ENCODE measurements around the gene ZNF91. TPM values are rescaled to one million over a fixed set of nuclear protein-coding genes. Genes with fewer than 3 reads are reported as not detected.

Gene ZNF91
- 1.1 TPM for polyA plus RNA-seq (2012; ENCODE audit: insufficient read length, low read depth)

GRCh38 chr19:23395041-23395721 is at the start of gene ZNF91:
TSS of gene ZNF91 (minus strand) at chr19:23395471. CDS start at chr19:23395354, 117 bp downstream.
- no peak for TF ChIP-seq SIN3A (IDR thresholded peaks at IDR 0.05; ENCODE audit: borderline replicate concordance, insufficient read depth, low read length)
- TF ChIP-seq, protein P1, sequence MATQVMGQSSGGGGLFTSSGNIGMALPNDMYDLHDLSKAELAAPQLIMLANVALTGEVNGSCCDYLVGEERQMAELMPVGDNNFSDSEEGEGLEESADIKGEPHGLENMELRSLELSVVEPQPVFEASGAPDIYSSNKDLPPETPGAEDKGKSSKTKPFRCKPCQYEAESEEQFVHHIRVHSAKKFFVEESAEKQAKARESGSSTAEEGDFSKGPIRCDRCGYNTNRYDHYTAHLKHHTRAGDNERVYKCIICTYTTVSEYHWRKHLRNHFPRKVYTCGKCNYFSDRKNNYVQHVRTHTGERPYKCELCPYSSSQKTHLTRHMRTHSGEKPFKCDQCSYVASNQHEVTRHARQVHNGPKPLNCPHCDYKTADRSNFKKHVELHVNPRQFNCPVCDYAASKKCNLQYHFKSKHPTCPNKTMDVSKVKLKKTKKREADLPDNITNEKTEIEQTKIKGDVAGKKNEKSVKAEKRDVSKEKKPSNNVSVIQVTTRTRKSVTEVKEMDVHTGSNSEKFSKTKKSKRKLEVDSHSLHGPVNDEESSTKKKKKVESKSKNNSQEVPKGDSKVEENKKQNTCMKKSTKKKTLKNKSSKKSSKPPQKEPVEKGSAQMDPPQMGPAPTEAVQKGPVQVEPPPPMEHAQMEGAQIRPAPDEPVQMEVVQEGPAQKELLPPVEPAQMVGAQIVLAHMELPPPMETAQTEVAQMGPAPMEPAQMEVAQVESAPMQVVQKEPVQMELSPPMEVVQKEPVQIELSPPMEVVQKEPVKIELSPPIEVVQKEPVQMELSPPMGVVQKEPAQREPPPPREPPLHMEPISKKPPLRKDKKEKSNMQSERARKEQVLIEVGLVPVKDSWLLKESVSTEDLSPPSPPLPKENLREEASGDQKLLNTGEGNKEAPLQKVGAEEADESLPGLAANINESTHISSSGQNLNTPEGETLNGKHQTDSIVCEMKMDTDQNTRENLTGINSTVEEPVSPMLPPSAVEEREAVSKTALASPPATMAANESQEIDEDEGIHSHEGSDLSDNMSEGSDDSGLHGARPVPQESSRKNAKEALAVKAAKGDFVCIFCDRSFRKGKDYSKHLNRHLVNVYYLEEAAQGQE (IDR thresholded peaks at IDR 0.05; ENCODE audit: insufficient read depth in 1 of 2, low read depth in 2 of 2, low read length in 2 of 2), result no peak
- peak; percentile 95 for TF ChIP-seq POLR2AphosphoS5 (IDR thresholded peaks at IDR 0.05; ENCODE audit: low read depth, low read length)
- TF ChIP-seq FOXP2 (optimal IDR thresholded peaks at IDR 0.05; ENCODE audit: borderline replicate concordance, extremely low read depth, extremely low read length, insufficient read depth), result no peak
- peak; percentile 86; the same call in 1 of the 2 replicates for TF ChIP-seq TAF1 (IDR thresholded peaks at IDR 0.05; ENCODE audit: borderline replicate concordance, insufficient read depth, low read length)

- TF ChIP-seq SIN3A (IDR thresholded peaks at IDR 0.05; ENCODE audit: borderline replicate concordance, insufficient read depth, low read length), result no peak
- no peak for TF ChIP-seq FOXP2 (optimal IDR thresholded peaks at IDR 0.05; ENCODE audit: borderline replicate concordance, extremely low read depth, extremely low read length, insufficient read depth)
- TF ChIP-seq TAF1 (IDR thresholded peaks at IDR 0.05; ENCODE audit: borderline replicate concordance, insufficient read depth, low read length), result no peak
- no peak for TF ChIP-seq POLR2AphosphoS5 (IDR thresholded peaks at IDR 0.05; ENCODE audit: low read depth, low read length)
- TF ChIP-seq, protein P1 (IDR thresholded peaks at IDR 0.05; ENCODE audit: insufficient read depth in 1 of 2, low read depth in 2 of 2, low read length in 2 of 2), result no peak
These were observed 45.5 kb upstream of the ZNF91 start for GRCh38 chr19:23440791-23441190.

DNA sequence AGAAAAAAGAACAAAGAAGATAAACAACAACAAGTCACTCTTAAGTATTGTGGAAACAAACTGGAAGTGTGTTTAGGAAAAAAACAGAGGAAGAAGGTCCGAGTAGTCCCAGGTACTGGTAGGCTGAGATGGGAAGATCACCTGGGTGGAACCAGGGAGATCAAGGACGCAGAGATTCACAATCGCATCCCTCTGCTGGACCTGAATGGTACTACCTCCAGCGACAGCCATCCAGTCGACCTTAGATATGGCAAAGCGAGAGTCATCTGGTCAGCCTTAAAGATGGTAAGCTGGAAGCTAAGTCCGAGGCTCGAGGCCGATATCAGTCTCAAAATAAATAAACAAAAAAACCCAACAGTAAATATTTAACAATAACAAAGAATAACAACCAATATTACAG is 44.9 kb upstream of the ZNF91 start:
- TF ChIP-seq SIN3A (IDR thresholded peaks at IDR 0.05; ENCODE audit: borderline replicate concordance, insufficient read depth, low read length) (no peak), TAF1 (IDR thresholded peaks at IDR 0.05; ENCODE audit: borderline replicate concordance, insufficient read depth, low read length) (no peak), FOXP2 (optimal IDR thresholded peaks at IDR 0.05; ENCODE audit: borderline replicate concordance, extremely low read depth, extremely low read length, insufficient read depth) (no peak), POLR2AphosphoS5 (IDR thresholded peaks at IDR 0.05; ENCODE audit: low read depth, low read length) (no peak)
- TF ChIP-seq, protein P1 (IDR thresholded peaks at IDR 0.05; ENCODE audit: insufficient read depth in 1 of 2, low read depth in 2 of 2, low read length in 2 of 2), result no peak

DNA sequence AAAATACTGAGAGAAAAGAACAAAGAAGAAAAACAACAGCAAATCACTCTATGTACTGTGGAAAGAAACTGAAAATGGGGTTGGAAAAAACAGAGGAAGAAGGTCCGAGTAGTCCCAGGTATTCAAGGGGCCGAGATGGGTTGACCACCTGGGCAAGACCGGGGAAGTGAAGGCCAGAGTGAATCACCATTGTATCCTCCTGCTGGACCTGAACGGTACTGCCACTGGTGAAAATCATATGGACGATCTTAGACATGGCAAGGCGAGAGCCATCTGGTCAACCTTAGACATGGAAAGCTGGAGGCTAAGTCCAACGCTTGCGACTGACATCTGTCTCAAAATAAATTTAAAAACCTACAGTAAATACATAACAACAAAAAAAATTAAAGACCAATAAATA is 44.4 kb upstream of the ZNF91 start:
- TF ChIP-seq, protein P1 (IDR thresholded peaks at IDR 0.05; ENCODE audit: insufficient read depth in 1 of 2, low read depth in 2 of 2, low read length in 2 of 2), result no peak
- no peak for TF ChIP-seq TAF1 (IDR thresholded peaks at IDR 0.05; ENCODE audit: borderline replicate concordance, insufficient read depth, low read length)
- no peak for TF ChIP-seq POLR2AphosphoS5 (IDR thresholded peaks at IDR 0.05; ENCODE audit: low read depth, low read length)
- TF ChIP-seq FOXP2 (optimal IDR thresholded peaks at IDR 0.05; ENCODE audit: borderline replicate concordance, extremely low read depth, extremely low read length, insufficient read depth), result no peak
- no peak for TF ChIP-seq SIN3A (IDR thresholded peaks at IDR 0.05; ENCODE audit: borderline replicate concordance, insufficient read depth, low read length)

All from PFSK-1 (cell line).